ENCODE results near the gene STPG2. TPM values are rescaled to one million over a fixed set of nuclear protein-coding genes. Genes with fewer than 3 reads are reported as not detected.

The STPG2 gene
- total RNA-seq, 2 experiments from 2014 or later: not detected

DNA sequence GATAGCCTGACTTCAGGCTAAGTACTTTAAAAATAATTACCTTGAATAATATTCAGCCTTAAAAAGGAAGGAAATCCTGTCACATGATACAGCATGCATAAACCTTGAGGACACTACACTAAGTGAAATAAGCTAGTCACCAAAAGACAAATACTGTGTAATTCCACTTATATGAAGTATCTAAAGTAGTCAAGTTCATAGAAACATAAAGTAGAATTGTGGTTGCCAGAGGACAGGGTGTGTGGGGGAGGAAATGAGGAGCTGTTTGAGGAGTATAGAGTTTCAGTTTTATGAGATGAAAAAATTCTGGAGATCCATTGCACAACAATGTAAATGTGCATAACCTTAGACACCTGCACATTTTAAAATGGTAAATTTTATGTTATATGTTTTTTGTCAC is 5.6 kb upstream of the STPG2 start:
- intact Hi-C loops (cut with micrococcal nuclease; ENCODE audit: unreplicated experiment): loop anchor here (10.0 kb wide), 4 partner anchors 906 to 1416 kb away; partner anchors contain the start of genes ADH5 and TRMT10A
- H3K4me1 ChIP-seq (ENCODE audit: insufficient read depth, low read length, poor library complexity, severe bottlenecking): peaks cover 12% of the 10 kb centered on the region
- BruUV-seq (replicated peaks): no TSS peak

DNA sequence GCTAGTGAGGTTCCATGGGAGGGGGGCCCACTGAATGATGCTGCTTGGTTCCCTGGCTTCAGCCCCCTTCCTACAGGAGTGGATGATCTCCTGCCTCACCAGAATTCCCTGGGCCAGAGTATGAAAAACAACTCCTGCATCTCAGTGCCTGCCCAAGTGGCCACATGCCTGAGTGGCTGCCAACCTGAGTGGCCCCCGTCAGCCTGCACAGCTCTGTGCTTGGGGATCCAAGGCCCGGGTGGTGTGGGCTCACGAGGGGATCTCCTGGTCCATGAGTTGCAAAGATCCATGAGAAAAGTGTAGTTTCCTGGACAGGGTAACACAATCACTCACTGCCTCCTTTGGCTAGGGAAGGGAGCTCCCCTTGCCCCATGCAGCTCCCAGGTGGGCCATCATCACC is 17.1 kb downstream of the STPG2 start:
- no TSS peak for BruUV-seq (replicated peaks)
- Histone ChIP-seq H3K9me3 (ENCODE audit: low read length) (no peaks in the 10 kb centered on the region), H3K4me1 (ENCODE audit: insufficient read depth, low read length, poor library complexity, severe bottlenecking) (no peaks in the 10 kb centered on the region), H3K36me3 (ENCODE audit: insufficient read depth, low read length) (no peaks in the 10 kb centered on the region), H3K4me2 (ENCODE audit: low read length) (no peak overlapping the region), H3K4me3 (ENCODE audit: low read depth, low read length, poor library complexity, severe bottlenecking) (no peak overlapping the region), H3K9me2 (ENCODE audit: insufficient read depth, low read length) (no peaks in the 10 kb centered on the region), H3K79me2 (ENCODE audit: insufficient read depth, low read depth, low read length) (no peaks in the 10 kb centered on the region), H2AFZ (ENCODE audit: low read length) (no peak overlapping the region), H3K27ac (ENCODE audit: low read depth, low read length, poor library complexity, severe bottlenecking) (no peak overlapping the region), H4K20me1 (ENCODE audit: insufficient read depth, low read length) (no peaks in the 10 kb centered on the region)
- no peak for DNase-seq (ENCODE audit: low spot score)
- intact Hi-C loops (cut with micrococcal nuclease; ENCODE audit: unreplicated experiment): no loop called here
- POLR2A ChIA-PET: no interaction called here
- no peak for TF ChIP-seq EZH2phosphoT487 (IDR thresholded peaks at IDR 0.05; ENCODE audit: borderline replicate concordance, low read depth, low read length)
- TF ChIP-seq, protein P1, sequence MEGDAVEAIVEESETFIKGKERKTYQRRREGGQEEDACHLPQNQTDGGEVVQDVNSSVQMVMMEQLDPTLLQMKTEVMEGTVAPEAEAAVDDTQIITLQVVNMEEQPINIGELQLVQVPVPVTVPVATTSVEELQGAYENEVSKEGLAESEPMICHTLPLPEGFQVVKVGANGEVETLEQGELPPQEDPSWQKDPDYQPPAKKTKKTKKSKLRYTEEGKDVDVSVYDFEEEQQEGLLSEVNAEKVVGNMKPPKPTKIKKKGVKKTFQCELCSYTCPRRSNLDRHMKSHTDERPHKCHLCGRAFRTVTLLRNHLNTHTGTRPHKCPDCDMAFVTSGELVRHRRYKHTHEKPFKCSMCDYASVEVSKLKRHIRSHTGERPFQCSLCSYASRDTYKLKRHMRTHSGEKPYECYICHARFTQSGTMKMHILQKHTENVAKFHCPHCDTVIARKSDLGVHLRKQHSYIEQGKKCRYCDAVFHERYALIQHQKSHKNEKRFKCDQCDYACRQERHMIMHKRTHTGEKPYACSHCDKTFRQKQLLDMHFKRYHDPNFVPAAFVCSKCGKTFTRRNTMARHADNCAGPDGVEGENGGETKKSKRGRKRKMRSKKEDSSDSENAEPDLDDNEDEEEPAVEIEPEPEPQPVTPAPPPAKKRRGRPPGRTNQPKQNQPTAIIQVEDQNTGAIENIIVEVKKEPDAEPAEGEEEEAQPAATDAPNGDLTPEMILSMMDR (conservative IDR thresholded peaks at IDR 0.05; ENCODE audit: low read length): no peak
- CTCF ChIA-PET (ENCODE audit: unreplicated experiment): no interaction called here

More for the DNA sequence above, 5.6 kb upstream of the STPG2 start:
- H2AFZ ChIP-seq (ENCODE audit: low read length): peak overlapping the region; percentile 28; the same call in 1 of the 2 replicates
- H3K9me2 ChIP-seq (ENCODE audit: insufficient read depth, low read length): no peaks in the 10 kb centered on the region
- H3K79me2 ChIP-seq (ENCODE audit: insufficient read depth, low read depth, low read length): no peaks in the 10 kb centered on the region
- no peaks in the 10 kb centered on the region for H4K20me1 ChIP-seq (ENCODE audit: insufficient read depth, low read length)
- no peak overlapping the region for H3K4me3 ChIP-seq (ENCODE audit: low read depth, low read length, poor library complexity, severe bottlenecking)
- ChIA-PET POLR2A (interaction anchor here (0.5 to 1.0 kb wide), 6 partner anchors 9 to 1802 kb away, joined by 3 to 4 read pairs (median 3); partner anchors contain the start of gene METAP1), CTCF (ENCODE audit: unreplicated experiment) (no interaction called here)
- no peak for DNase-seq (ENCODE audit: low spot score)
- H3K27ac ChIP-seq (ENCODE audit: low read depth, low read length, poor library complexity, severe bottlenecking): no peak overlapping the region
- TF ChIP-seq, protein P1 (conservative IDR thresholded peaks at IDR 0.05; ENCODE audit: low read length): no peak
- TF ChIP-seq EZH2phosphoT487 (IDR thresholded peaks at IDR 0.05; ENCODE audit: borderline replicate concordance, low read depth, low read length): no peak
- H3K9me3 ChIP-seq (ENCODE audit: low read length): no peaks in the 10 kb centered on the region
- H3K36me3 ChIP-seq (ENCODE audit: insufficient read depth, low read length): no peaks in the 10 kb centered on the region
- no peak overlapping the region for H3K4me2 ChIP-seq (ENCODE audit: low read length)

DNA sequence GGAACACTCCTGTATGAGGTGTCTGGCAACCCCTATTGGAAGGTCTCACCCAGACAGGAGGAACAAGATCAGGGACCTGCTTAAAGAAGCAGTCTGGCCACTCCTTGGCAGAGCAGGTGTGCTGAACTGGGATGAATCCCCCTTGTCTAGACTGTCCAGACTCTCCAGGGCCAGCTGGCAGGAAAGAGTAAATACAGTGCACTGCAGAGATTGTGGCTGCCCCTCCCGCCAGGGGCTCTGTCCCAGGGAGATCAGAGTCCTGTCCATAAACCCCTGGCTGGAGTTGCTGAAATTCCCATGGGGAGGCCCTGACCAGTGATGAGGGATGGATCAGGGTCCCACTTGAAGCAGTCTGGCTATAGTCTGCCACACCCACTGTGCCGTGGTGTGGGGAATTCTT is 17.7 kb downstream of the STPG2 start:
- TF ChIP-seq EZH2phosphoT487 (IDR thresholded peaks at IDR 0.05; ENCODE audit: borderline replicate concordance, low read depth, low read length): no peak
- TF ChIP-seq, protein P1 (conservative IDR thresholded peaks at IDR 0.05; ENCODE audit: low read length): no peak
- Histone ChIP-seq H3K27ac (ENCODE audit: low read depth, low read length, poor library complexity, severe bottlenecking) (no peak overlapping the region), H3K4me1 (ENCODE audit: insufficient read depth, low read length, poor library complexity, severe bottlenecking) (no peaks in the 10 kb centered on the region), H4K20me1 (ENCODE audit: insufficient read depth, low read length) (no peaks in the 10 kb centered on the region), H3K9me3 (ENCODE audit: low read length) (no peaks in the 10 kb centered on the region), H3K79me2 (ENCODE audit: insufficient read depth, low read depth, low read length) (no peaks in the 10 kb centered on the region), H2AFZ (ENCODE audit: low read length) (no peak overlapping the region), H3K9me2 (ENCODE audit: insufficient read depth, low read length) (no peaks in the 10 kb centered on the region), H3K4me2 (ENCODE audit: low read length) (no peak overlapping the region), H3K4me3 (ENCODE audit: low read depth, low read length, poor library complexity, severe bottlenecking) (no peak overlapping the region), H3K36me3 (ENCODE audit: insufficient read depth, low read length) (no peaks in the 10 kb centered on the region)
- intact Hi-C loops (cut with micrococcal nuclease; ENCODE audit: unreplicated experiment): no loop called here
- DNase-seq (ENCODE audit: low spot score): no peak
- ChIA-PET CTCF (ENCODE audit: unreplicated experiment) (no interaction called here), POLR2A (no interaction called here)
- BruUV-seq (replicated peaks): no TSS peak
